Liver (tissue), 2 donors: ENCODE data around the gene HUS1.

ENCODE experiments used
- GABPA ChIP-seq, 2 donors: IDR thresholded peaks in 1 of 2; conservative IDR thresholded peaks in 1 of 2; 2 replicates each; pipeline ENCODE4 v1.6.1; 2016; ENCODE audit warnings: antibody characterized with exemption in 2 of 2, mild to moderate bottlenecking in 1 of 2, moderate library complexity in 1 of 2
- YY1 ChIP-seq: IDR thresholded peaks from 2 replicates; pipeline ENCODE4 v1.6.1; 2016; ENCODE audit warnings: antibody characterized with exemption, mild to moderate bottlenecking
- donor health status: healthy.

DNA sequence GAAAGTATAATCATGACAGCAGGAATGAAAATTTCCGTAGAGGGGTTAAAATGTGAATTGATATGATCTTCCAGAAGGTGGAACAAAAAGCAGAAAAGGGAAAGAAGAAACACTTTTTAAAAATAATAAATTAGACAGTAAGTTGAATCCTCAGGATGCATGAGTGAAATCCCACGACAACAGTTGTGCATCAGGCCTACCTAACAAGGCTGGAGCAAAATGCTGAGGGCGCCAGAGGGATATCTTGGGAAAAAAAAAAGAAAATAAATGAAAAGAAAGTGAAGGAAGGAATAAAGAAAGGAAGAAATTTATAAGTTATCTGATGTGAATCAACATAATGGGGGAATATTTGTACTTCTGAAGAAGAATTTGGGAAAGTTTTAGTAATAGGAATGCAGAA is 13.0 kb upstream of the HUS1 start:
- no peak for TF ChIP-seq GABPA (IDR thresholded peaks at IDR 0.05 in 1 of 2, conservative IDR thresholded peaks at IDR 0.05 in 1 of 2)
- no peak for TF ChIP-seq YY1
